ENCODE data around the gene SF3B2.
A peak's percentile ranks its signal among the peaks of the same experiment; 100 is the strongest.
"Not testable (repeated sequence)": the region's sequence is repeated elsewhere in the genome, so short reads cannot be mapped to it uniquely, and the experiment has no call there.

SF3B2 gene, protein sequence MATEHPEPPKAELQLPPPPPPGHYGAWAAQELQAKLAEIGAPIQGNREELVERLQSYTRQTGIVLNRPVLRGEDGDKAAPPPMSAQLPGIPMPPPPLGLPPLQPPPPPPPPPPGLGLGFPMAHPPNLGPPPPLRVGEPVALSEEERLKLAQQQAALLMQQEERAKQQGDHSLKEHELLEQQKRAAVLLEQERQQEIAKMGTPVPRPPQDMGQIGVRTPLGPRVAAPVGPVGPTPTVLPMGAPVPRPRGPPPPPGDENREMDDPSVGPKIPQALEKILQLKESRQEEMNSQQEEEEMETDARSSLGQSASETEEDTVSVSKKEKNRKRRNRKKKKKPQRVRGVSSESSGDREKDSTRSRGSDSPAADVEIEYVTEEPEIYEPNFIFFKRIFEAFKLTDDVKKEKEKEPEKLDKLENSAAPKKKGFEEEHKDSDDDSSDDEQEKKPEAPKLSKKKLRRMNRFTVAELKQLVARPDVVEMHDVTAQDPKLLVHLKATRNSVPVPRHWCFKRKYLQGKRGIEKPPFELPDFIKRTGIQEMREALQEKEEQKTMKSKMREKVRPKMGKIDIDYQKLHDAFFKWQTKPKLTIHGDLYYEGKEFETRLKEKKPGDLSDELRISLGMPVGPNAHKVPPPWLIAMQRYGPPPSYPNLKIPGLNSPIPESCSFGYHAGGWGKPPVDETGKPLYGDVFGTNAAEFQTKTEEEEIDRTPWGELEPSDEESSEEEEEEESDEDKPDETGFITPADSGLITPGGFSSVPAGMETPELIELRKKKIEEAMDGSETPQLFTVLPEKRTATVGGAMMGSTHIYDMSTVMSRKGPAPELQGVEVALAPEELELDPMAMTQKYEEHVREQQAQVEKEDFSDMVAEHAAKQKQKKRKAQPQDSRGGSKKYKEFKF

DNA sequence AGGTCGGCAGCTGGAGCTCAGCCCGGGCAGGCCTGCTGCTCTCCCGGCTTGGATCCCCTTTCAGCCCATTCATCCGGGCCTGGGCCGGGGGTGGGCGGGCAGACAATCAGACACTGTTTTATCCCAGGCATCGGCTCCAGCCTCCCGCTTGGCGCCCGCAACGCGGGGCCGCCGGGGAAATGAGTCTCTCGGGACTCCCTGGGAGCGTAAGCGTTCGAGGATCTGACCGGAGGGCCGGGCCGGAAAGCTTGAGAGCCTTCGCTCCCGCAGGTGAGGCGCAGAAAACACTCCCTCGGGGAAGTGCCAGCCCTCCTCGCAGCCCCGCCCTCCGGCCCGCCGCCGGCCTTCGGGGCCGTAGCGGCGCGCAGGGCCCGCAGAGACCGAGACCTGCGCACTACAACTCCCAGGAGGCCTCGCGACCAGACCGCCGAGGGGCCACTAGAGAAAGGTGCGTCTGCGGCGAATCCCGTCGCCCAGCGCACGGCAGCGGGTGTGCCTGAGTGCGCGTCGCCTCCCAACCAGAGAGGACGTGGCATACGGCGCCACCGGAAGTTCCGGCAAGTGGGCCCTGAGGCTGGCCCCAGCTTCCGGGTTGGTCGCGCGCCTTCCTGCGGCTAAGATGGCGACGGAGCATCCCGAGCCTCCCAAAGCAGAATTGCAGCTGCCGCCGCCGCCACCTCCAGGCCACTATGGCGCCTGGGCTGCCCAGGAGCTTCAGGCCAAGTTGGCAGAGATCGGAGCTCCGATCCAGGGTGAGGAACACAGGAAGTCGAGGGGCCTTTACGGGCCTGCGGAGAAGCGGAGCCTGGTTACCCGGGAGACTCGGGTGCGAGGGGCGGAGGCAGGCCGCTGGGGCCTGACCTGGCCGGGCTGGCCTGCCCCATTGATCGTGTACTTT is at the start of gene SF3B2:
SF3B2 (plus strand) TSS at position 599 of the 898 bp plus-strand sequence; CDS start at position 620, 21 bp downstream.
- Histone ChIP-seq H3K9ac (ENCODE audit: low read depth, low read length) (peak within 1 kb of the TSS; percentile 93), H3K36me3 (ENCODE audit: insufficient read depth, low read length) (peaks cover 19% of the 10 kb centered on the region), H3K4me1 (ENCODE audit: insufficient read depth, low read length) (peaks cover 12% of the 10 kb centered on the region; the same call in 1 of the 2 replicates), H3K9me3 (ENCODE audit: control insufficient read depth, insufficient read depth, low read length) (no peaks in the 10 kb centered on the region)

DNA sequence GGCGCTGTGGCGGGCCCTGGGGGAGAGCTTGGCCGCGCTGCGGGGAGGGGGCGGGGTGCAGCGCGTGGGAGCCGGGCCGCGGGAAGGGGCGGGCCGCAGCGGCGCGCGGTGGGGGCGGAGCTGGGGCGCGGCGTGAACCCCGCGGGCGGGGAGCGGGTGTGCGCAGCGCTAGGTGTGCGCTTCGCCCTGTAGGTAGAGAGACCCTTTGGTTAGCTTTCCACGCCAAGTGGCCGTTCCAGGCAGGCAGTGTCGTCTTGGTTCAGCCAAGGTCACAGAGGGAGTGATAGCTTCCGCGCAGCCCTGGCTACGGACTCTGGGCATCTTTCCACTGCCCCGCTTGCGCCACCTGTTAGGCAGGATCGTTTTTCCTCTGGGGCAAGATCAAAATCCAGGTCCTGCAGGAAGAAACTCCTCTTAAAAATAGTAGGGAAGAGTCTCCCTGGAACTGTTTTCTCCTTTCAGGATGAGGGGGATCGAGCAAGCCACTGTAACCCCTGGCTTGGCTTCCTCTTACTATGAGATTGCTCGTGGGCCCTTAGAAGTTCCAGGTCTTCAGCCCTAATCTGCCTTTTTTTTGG is 49.4 kb upstream of the SF3B2 start:
- H3K36me3 ChIP-seq (ENCODE audit: insufficient read depth, low read length): peaks cover 25% of the 10 kb centered on the region
- peak overlapping the region; percentile 83 for H3K9ac ChIP-seq (ENCODE audit: low read depth, low read length)
- H3K9me3 ChIP-seq (ENCODE audit: control insufficient read depth, insufficient read depth, low read length): no peaks in the 10 kb centered on the region
- H3K4me1 ChIP-seq (ENCODE audit: insufficient read depth, low read length): peaks cover 12% of the 10 kb centered on the region; the same call in 1 of the 2 replicates

DNA sequence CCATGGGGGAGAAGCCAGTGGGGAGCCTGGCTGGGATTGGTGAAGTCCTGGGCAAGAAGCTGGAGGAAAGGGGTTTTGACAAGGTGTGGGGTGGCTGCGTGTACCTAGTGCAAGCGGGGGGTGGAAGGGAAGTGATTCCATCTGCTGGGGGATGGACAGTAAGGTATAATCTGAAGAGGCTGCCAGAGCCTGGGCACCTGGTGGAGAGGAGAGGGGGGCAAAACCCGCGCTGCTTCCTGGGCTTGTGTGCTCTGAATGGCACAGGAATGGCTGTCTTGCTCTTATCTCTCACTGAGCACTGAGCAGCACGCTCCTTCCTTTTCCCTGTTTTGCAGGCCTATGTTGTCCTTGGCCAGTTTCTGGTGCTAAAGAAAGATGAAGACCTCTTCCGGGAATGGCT is 48.9 kb upstream of the SF3B2 start:
- H3K9me3 ChIP-seq (ENCODE audit: control insufficient read depth, insufficient read depth, low read length): no peaks in the 10 kb centered on the region
- H3K36me3 ChIP-seq (ENCODE audit: insufficient read depth, low read length): peaks cover 19% of the 10 kb centered on the region
- peak overlapping the region; percentile 83; the same call in 1 of the 2 replicates for H3K9ac ChIP-seq (ENCODE audit: low read depth, low read length)
- peaks cover 12% of the 10 kb centered on the region; the same call in 1 of the 2 replicates for H3K4me1 ChIP-seq (ENCODE audit: insufficient read depth, low read length)

GRCh38 chr11:66004186-66004585 is 48.0 kb upstream of the SF3B2 start:
- no peak overlapping the region for H3K9ac ChIP-seq (ENCODE audit: low read depth, low read length)
- peaks cover 10% of the 10 kb centered on the region for H3K36me3 ChIP-seq (ENCODE audit: insufficient read depth, low read length)
- H3K4me1 ChIP-seq (ENCODE audit: insufficient read depth, low read length): peaks cover 14% of the 10 kb centered on the region
- H3K9me3 ChIP-seq (ENCODE audit: control insufficient read depth, insufficient read depth, low read length): no peaks in the 10 kb centered on the region

- Histone ChIP-seq H3K9me3 (ENCODE audit: control insufficient read depth, insufficient read depth, low read length) (no peaks in the 10 kb centered on the region), H3K9ac (ENCODE audit: low read depth, low read length) (no peak overlapping the region), H3K36me3 (ENCODE audit: insufficient read depth, low read length) (no peaks in the 10 kb centered on the region), H3K4me1 (ENCODE audit: insufficient read depth, low read length) (peaks cover 14% of the 10 kb centered on the region)
These were observed 45.9 kb upstream of the SF3B2 start for GRCh38 chr11:66006134-66006890.

DNA sequence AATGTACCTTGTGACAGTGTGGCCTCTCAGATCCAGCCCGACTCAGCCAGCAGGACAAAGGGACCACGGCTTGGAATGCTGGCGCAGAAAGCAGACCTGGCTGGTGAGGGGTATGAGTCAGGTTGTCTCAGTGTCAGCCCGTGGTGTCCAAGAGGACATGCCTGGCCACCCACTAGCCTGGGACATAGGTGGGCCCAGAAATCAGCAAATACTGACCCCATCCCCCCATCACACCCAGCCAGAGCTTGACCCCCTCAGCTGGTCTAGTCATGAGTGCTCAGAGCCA is 45.3 kb upstream of the SF3B2 start:
- Histone ChIP-seq H3K36me3 (ENCODE audit: insufficient read depth, low read length) (no peaks in the 10 kb centered on the region), H3K4me1 (ENCODE audit: insufficient read depth, low read length) (peaks cover 14% of the 10 kb centered on the region), H3K9ac (ENCODE audit: low read depth, low read length) (no peak overlapping the region), H3K9me3 (ENCODE audit: control insufficient read depth, insufficient read depth, low read length) (no peaks in the 10 kb centered on the region)

DNA sequence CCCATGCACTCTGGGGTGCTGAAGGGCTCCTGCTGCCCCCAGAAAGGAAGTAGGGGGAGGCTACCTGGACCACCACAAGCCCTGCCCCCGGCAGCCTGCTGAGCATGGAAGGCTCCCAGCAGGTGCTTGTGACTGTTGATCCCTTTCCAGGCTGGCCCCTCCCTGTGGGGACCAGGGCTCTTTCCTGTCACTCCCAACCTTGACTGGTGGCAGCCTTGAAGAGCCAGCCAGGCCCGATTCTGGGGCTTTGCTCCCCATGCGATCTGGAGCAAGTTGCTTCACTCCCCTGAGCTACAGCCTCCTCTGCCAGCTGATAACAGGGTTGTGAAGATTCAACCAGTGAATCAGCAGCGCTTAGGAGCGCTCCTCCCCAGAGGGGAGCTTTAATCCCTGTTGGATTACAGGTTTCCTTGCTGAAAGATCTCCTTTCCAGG is 44.9 kb upstream of the SF3B2 start:
- H3K4me1 ChIP-seq (ENCODE audit: insufficient read depth, low read length): peaks cover 14% of the 10 kb centered on the region
- no peak overlapping the region for H3K9ac ChIP-seq (ENCODE audit: low read depth, low read length)
- no peaks in the 10 kb centered on the region for H3K9me3 ChIP-seq (ENCODE audit: control insufficient read depth, insufficient read depth, low read length)
- H3K36me3 ChIP-seq (ENCODE audit: insufficient read depth, low read length): no peaks in the 10 kb centered on the region

DNA sequence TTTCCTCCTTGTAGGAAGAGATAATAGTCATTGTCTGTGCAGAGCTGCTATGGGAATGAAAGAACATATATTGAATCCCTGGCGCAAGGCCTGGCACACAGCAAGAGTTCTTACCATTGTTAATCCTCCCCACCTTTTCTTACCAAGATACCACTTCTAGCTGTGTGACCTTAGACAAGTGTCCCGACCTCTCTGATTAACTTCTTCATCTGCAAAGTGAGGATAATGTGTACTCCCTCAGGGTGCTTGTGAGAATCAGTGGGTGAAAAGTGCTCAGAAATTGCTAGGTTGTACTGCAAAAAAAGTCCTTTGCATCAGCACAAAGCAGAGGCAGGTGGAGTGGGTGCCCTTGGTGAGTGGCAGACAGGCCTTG is 44.1 kb upstream of the SF3B2 start:
- H3K4me1 ChIP-seq (ENCODE audit: insufficient read depth, low read length): peaks cover 19% of the 10 kb centered on the region
- no peaks in the 10 kb centered on the region for H3K36me3 ChIP-seq (ENCODE audit: insufficient read depth, low read length)
- H3K9me3 ChIP-seq (ENCODE audit: control insufficient read depth, insufficient read depth, low read length): no peaks in the 10 kb centered on the region
- no peak overlapping the region for H3K9ac ChIP-seq (ENCODE audit: low read depth, low read length)

DNA sequence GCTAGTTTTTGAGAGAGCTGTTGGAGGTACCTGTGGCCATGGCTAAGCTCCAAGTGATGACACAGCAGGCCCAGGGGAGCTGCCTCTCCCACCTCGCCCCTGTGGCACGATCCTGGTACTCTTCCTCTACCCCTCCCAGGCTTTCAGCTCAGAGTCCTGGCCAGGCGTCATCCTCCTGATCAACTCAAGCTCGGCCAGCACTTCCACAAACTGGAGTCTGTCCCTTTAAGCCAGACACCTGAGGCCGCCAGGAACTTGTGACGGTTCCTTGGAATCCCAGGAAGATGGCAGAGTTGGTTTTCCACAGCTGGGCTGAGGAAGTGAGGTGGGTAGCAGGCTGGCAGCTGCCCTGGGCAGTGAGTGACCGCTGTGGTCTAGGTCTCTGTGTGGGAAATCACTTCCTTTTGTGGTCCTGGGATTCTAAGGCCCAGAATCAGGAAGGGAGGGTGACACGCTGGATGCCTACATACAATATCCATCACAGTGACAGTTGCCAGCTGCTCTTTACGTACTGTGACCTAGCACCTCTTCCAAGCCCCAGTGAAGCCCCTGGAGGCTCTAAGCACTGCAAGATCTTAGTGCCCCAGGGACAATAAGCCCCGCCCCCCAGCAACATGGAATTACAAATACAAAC is 43.6 kb upstream of the SF3B2 start:
- no peaks in the 10 kb centered on the region for H3K36me3 ChIP-seq (ENCODE audit: insufficient read depth, low read length)
- no peak overlapping the region for H3K9ac ChIP-seq (ENCODE audit: low read depth, low read length)
- H3K4me1 ChIP-seq (ENCODE audit: insufficient read depth, low read length): peaks cover 23% of the 10 kb centered on the region

GRCh38 chr11:66010036-66010435 is 42.1 kb upstream of the SF3B2 start:
- not testable (repeated sequence) for H3K9ac ChIP-seq (ENCODE audit: low read depth, low read length); H3K36me3 ChIP-seq (ENCODE audit: insufficient read depth, low read length); H3K9me3 ChIP-seq (ENCODE audit: control insufficient read depth, insufficient read depth, low read length)
- peaks cover 23% of the 10 kb centered on the region for H3K4me1 ChIP-seq (ENCODE audit: insufficient read depth, low read length)

More for the DNA sequence above, 43.6 kb upstream of the SF3B2 start:
- no peaks in the 10 kb centered on the region for H3K9me3 ChIP-seq (ENCODE audit: control insufficient read depth, insufficient read depth, low read length)

DNA sequence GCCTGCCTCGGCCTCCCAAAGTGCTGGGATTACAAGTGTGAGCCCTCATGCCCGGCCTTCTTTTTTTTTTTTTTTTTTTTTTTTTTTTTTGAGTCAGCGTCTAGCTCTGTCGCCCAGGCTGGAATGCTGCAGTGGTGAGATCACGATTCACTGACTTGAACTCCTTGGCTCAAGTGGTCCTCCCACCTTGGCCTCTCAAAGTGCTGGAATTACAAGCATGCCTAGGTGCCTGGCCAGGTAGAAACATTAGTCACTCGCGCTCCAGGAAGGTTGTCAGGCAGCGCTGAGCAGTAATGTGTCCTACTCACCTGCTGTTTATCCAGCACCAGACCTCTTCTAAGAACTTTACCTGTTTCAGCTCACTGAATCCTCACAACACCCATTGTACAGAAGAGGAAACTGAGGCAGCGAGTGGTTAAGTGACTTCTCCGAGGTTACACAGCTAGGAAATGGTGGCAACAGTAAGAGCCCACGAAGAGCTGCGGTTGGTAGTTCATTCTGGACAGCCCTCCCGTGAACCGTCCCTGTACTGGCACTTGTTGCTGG is 40.9 kb upstream of the SF3B2 start:
- Histone ChIP-seq H3K9me3 (ENCODE audit: control insufficient read depth, insufficient read depth, low read length) (no peaks in the 10 kb centered on the region), H3K36me3 (ENCODE audit: insufficient read depth, low read length) (no peaks in the 10 kb centered on the region), H3K9ac (ENCODE audit: low read depth, low read length) (no peak overlapping the region; the same call in 1 of the 2 replicates), H3K4me1 (ENCODE audit: insufficient read depth, low read length) (peaks cover 23% of the 10 kb centered on the region)

- Histone ChIP-seq H3K9ac (ENCODE audit: low read depth, low read length) (no peak within 1 kb of the TSS; the same call in 1 of the 2 replicates), H3K9me3 (ENCODE audit: control insufficient read depth, insufficient read depth, low read length) (no peaks in the 10 kb centered on the region), H3K36me3 (ENCODE audit: insufficient read depth, low read length) (no peaks in the 10 kb centered on the region), H3K4me1 (ENCODE audit: insufficient read depth, low read length) (peaks cover 20% of the 10 kb centered on the region)
These were observed 40.3 kb upstream of the SF3B2 start, which contains the start of gene CST6 for GRCh38 chr11:66011785-66012303. TSS of gene CST6 (plus strand) at chr11:66012008. CDS start at chr11:66012045, 37 bp downstream.

All from ES-I3 (cell line).